HepG2 (cell line): ENCODE measurements around the gene ALB. TPM values are rescaled to one million over a fixed set of nuclear protein-coding genes. Genes with fewer than 3 reads are reported as not detected.

ENCODE experiments used
- CHD2 ChIP-seq: IDR thresholded peaks from 2 replicates; pipeline ENCODE4 v1.6.1; 2011; ENCODE audit warnings: low read depth, low read length, improper control_type of control experiment
- HDAC2 ChIP-seq: sonication (generic); formaldehyde crosslinking; IDR thresholded peaks from 2 replicates; pipeline ENCODE4 v1.4.0; 2020; ENCODE audit warnings: missing genetic modification reagents
- HNRNPUL1 ChIP-seq: fragments of 200-400 bp; formaldehyde crosslinking; IDR thresholded peaks from 2 replicates; pipeline ENCODE4 v1.6.1; 2017; ENCODE audit warnings: low read depth, mild to moderate bottlenecking, low read length, moderate library complexity
- MAX ChIP-seq: IDR thresholded peaks from 2 replicates; pipeline ENCODE4 v1.6.1; 2012; ENCODE audit warnings: inconsistent platforms
- MED13 ChIP-seq: sonication (generic); formaldehyde crosslinking; IDR thresholded peaks from 2 replicates; pipeline ENCODE4 v1.5.0; 2020; ENCODE audit warnings: missing genetic modification reagents
- NRL ChIP-seq: sonication (generic); formaldehyde crosslinking; IDR thresholded peaks from 2 replicates; pipeline ENCODE4 v1.5.0; 2020; ENCODE audit warnings: missing genetic modification reagents, mild to moderate bottlenecking, moderate library complexity, borderline replicate concordance
- PAF1 ChIP-seq: IDR thresholded peaks from 2 replicates; pipeline ENCODE4 v1.6.1; 2016; ENCODE audit warnings: missing genetic modification reagents, missing compliant biosample characterization
- PHB2 ChIP-seq: fragments of 450-650 bp; IDR thresholded peaks from 2 replicates; pipeline ENCODE4 v1.6.1; 2018; ENCODE audit not compliant: partially characterized antibody
- POGK ChIP-seq: sonication (generic); formaldehyde crosslinking; conservative IDR thresholded peaks from 2 replicates; pipeline ENCODE4 v1.8.0; 2022; ENCODE audit warnings: mild to moderate bottlenecking, moderate library complexity, missing genetic modification reagents
- RBAK ChIP-seq: sonication (generic); formaldehyde crosslinking; IDR thresholded peaks from 2 replicates; pipeline ENCODE4 v1.5.1; 2020; ENCODE audit warnings: mild to moderate bottlenecking, missing genetic modification reagents
- REL ChIP-seq: sonication (generic); formaldehyde crosslinking; conservative IDR thresholded peaks from 2 replicates; pipeline ENCODE4 v1.8.0; 2022; ENCODE audit warnings: mild to moderate bottlenecking, missing genetic modification reagents, moderate library complexity
- SOX5 ChIP-seq: IDR thresholded peaks from 2 replicates; pipeline ENCODE4 v1.6.1; 2016; ENCODE audit warnings: borderline replicate concordance
- SRSF1 ChIP-seq: fragments of 200-400 bp; formaldehyde crosslinking; optimal IDR thresholded peaks from 2 replicates; pipeline ENCODE3; 2017; ENCODE audit warnings: mild to moderate bottlenecking, low read depth, low read length, moderate library complexity
- TAF15 ChIP-seq: fragments of 200-400 bp; formaldehyde crosslinking; IDR thresholded peaks from one replicate; pipeline ENCODE4 v1.6.1; 2018; ENCODE audit warnings: mild to moderate bottlenecking, low read depth, low read length; ENCODE audit not compliant: poor library complexity, severe bottlenecking
- TBX2 ChIP-seq: sonication (generic); formaldehyde crosslinking; IDR thresholded peaks from 2 replicates; pipeline ENCODE4 v1.5.0; 2020; ENCODE audit warnings: missing genetic modification reagents, mild to moderate bottlenecking, borderline replicate concordance
- USF2 ChIP-seq, 2 experiments: sonication (generic) in 1 of 2; formaldehyde crosslinking in 1 of 2; IDR thresholded peaks; 2 replicates each; pipeline versions ENCODE4 v1.5.1 to v1.6.1; 2011 to 2020; ENCODE audit warnings: borderline replicate concordance in 1 of 2, low read depth in 1 of 2, low read length in 1 of 2, mild to moderate bottlenecking in 1 of 2, missing genetic modification reagents in 1 of 2, moderate library complexity in 1 of 2
- ZNF12 ChIP-seq: sonication (generic); formaldehyde crosslinking; IDR thresholded peaks from 2 replicates; pipeline ENCODE4 v1.5.0; 2020; ENCODE audit warnings: missing genetic modification reagents
- ZNF160 ChIP-seq: sonication (generic); formaldehyde crosslinking; IDR thresholded peaks from 2 replicates; pipeline ENCODE4 v1.8.0; 2022; ENCODE audit warnings: mild to moderate bottlenecking, inconsistent platforms, missing genetic modification reagents
- ZNF24 ChIP-seq: fragments of 450-650 bp; IDR thresholded peaks from 2 replicates; pipeline ENCODE4 v1.6.1; 2017; ENCODE audit warnings: antibody characterized with exemption, mild to moderate bottlenecking
- ZNF468 ChIP-seq: sonication (generic); formaldehyde crosslinking; IDR thresholded peaks from 2 replicates; pipeline ENCODE4 v1.8.0; 2022; ENCODE audit warnings: mild to moderate bottlenecking, moderate library complexity, missing genetic modification reagents
- ZNF549 ChIP-seq: sonication (generic); formaldehyde crosslinking; IDR thresholded peaks from 2 replicates; pipeline ENCODE4 v1.5.0; 2020; ENCODE audit warnings: missing genetic modification reagents
- ZNF562 ChIP-seq: sonication (generic); formaldehyde crosslinking; IDR thresholded peaks from 2 replicates; pipeline ENCODE4 v1.8.0; 2022; ENCODE audit warnings: missing genetic modification reagents, borderline replicate concordance
- ZNF615 ChIP-seq: sonication (generic); formaldehyde crosslinking; IDR thresholded peaks from 2 replicates; pipeline ENCODE4 v1.5.0; 2020; ENCODE audit warnings: mild to moderate bottlenecking, missing genetic modification reagents, borderline replicate concordance
- ZNF776 ChIP-seq: sonication (generic); formaldehyde crosslinking; IDR thresholded peaks from 2 replicates; pipeline ENCODE4 v1.4.0; 2020; ENCODE audit warnings: mild to moderate bottlenecking, missing genetic modification reagents
- ZNF83 ChIP-seq: sonication (generic); formaldehyde crosslinking; IDR thresholded peaks from 2 replicates; pipeline ENCODE4 v1.4.0; 2020; ENCODE audit warnings: missing genetic modification reagents, mild to moderate bottlenecking, borderline replicate concordance
- polyA plus RNA-seq, 8 experiments: library from polyadenylated mRNA; depleted of rRNA in 3 of 8; stranded (reverse) in 7 of 8; unstranded in 1 of 8; fragments of >200 nt; fragmentation: Illumina TruSeq in 4 of 8; extraction: Trizol in 4 of 8; gene quantifications; 2 replicates each; pipeline versions ENCODE4 v1.2.1 to v1.2.3, GENCODE V29; 2011 to 2016; ENCODE audit warnings: low read depth in 4 of 8, missing spikeins in 1 of 8, mixed read lengths in 1 of 8; ENCODE audit not compliant: insufficient read depth in 1 of 8
- total RNA-seq, 5 experiments: library from RNA; depleted of rRNA; stranded (reverse); fragments of >200 nt; fragmentation: Illumina TruSeq; extraction: Trizol; gene quantifications; 2 replicates each; pipeline ENCODE4 v1.2.3, GENCODE V29; 2016; ENCODE audit warnings: low read depth in 1 of 5

Gene ALB
- total and polyA plus RNA-seq, 2 of the 13 experiments (the other 11 are each of a cell fraction or from before 2014, with no cell fraction given): 22,259 to 22,625 TPM

- TF ChIP-seq ZNF468 (CRISPR knock-in tag) (no peak), NRL (CRISPR knock-in tag) (no peak), ZNF12 (CRISPR knock-in tag) (no peak; the same call in 1 of the 2 replicates), RBAK (CRISPR knock-in tag) (no peak), ZNF776 (no peak), ZNF83 (CRISPR knock-in tag) (no peak), ZNF160 (CRISPR knock-in tag) (no peak), SOX5 (CRISPR knock-in tag) (peak; percentile 91), USF2 (IDR thresholded peaks at IDR 0.05; ENCODE audit: low read depth, low read length) (no peak), USF2 (CRISPR knock-in tag; IDR thresholded peaks at IDR 0.05; ENCODE audit: borderline replicate concordance) (no peak), ZNF24 (no peak), POGK (no peak), MAX (peak; percentile 48; the same call in 1 of the 2 replicates), MED13 (CRISPR knock-in tag) (peak; percentile 96), SRSF1 (no peak), PHB2 (no peak), TBX2 (CRISPR knock-in tag) (peak; percentile 32; the same call in 1 of the 2 replicates), TAF15 (no peak), HNRNPUL1 (peak; percentile 92), PAF1 (no peak), HDAC2 (CRISPR knock-in tag) (peak; percentile 84), ZNF562 (no peak), REL (no peak), ZNF549 (no peak), ZNF615 (CRISPR knock-in tag) (no peak), CHD2 (no peak)
These were observed 28.3 kb downstream of the ALB start (continued) for GRCh38 chr4:73432169-73433000.
